CD8-positive, alpha-beta memory T cell (primary cell): Measurements from ENCODE around the gene TLE5. TPM values are rescaled to one million over a fixed set of nuclear protein-coding genes. Genes with fewer than 3 reads are reported as not detected.

ENCODE experiments used
- CTCF ChIA-PET: fragments of 350-600 bp; sonication (Branson Sonifier 250); formaldehyde crosslinking; loops from one replicate; lab custom pipeline; 2021; ENCODE audit warnings: antibody characterized with exemption; lab: Charles Lee
- POLR2A ChIA-PET: fragments of 350-600 bp; sonication (Branson Sonifier 250); formaldehyde crosslinking; loops from one replicate; lab custom pipeline; 2021; ENCODE audit warnings: antibody characterized with exemption; lab: Charles Lee
- DNase-seq, 5 donors: peaks; one replicate each; pipeline versions ENCODE4 v3.0.0 to v3.0.0-alpha.2; 2020 to 2022; ENCODE audit warnings: mixed read lengths in 1 of 5
- H3K27ac ChIP-seq: one replicate; pipeline ENCODE4 v1.7.0; 2013; ENCODE audit warnings: low read depth, mild to moderate bottlenecking, low read length, moderate library complexity
- H3K27me3 ChIP-seq: 2 replicates; pipeline ENCODE4 v1.7.0; 2013; ENCODE audit warnings: low read length, mild to moderate bottlenecking; ENCODE audit not compliant: insufficient read depth, poor library complexity, severe bottlenecking
- H3K36me3 ChIP-seq: 2 replicates; pipeline ENCODE4 v1.7.0; 2013; ENCODE audit warnings: mild to moderate bottlenecking, low read length, moderate library complexity; ENCODE audit not compliant: insufficient read depth
- H3K4me1 ChIP-seq: 2 replicates; pipeline ENCODE4 v1.7.0; 2013; ENCODE audit warnings: mild to moderate bottlenecking, low read length, moderate library complexity; ENCODE audit not compliant: insufficient read depth
- H3K4me3 ChIP-seq: 2 replicates; pipeline ENCODE4 v1.7.0; 2013; ENCODE audit warnings: mild to moderate bottlenecking, low read length
- H3K9me3 ChIP-seq: 2 replicates; pipeline ENCODE4 v1.7.0; 2013; ENCODE audit warnings: mild to moderate bottlenecking, low read length
- H3K27ac Mint-ChIP-seq, 8 donors: one replicate each; pipeline ENCODE4 v1.8.0; 2020 to 2021; ENCODE audit warnings: mixed read lengths in 8 of 8, mild to moderate bottlenecking in 6 of 8, inconsistent platforms in 3 of 8, moderate library complexity in 3 of 8
- H3K27me3 Mint-ChIP-seq, 2 donors: one replicate each; pipeline ENCODE4 v1.8.0; 2020 to 2021; ENCODE audit warnings: mixed read lengths in 2 of 2, mild to moderate bottlenecking in 1 of 2, moderate library complexity in 1 of 2
- H3K36me3 Mint-ChIP-seq, 3 donors: one replicate each; pipeline ENCODE4 v1.8.0; 2020 to 2021; ENCODE audit warnings: mixed read lengths in 3 of 3, inconsistent platforms in 1 of 3, mild to moderate bottlenecking in 1 of 3
- H3K4me1 Mint-ChIP-seq, 3 donors: one replicate each; pipeline ENCODE4 v1.8.0; 2020 to 2021; ENCODE audit warnings: mixed read lengths in 3 of 3, inconsistent platforms in 1 of 3, mild to moderate bottlenecking in 1 of 3
- H3K4me3 Mint-ChIP-seq, 7 donors: one replicate each; pipeline ENCODE4 v1.8.0; 2020 to 2021; ENCODE audit warnings: mixed read lengths in 7 of 7, mild to moderate bottlenecking in 6 of 7, moderate library complexity in 4 of 7, inconsistent platforms in 2 of 7
- H3K9me3 Mint-ChIP-seq, 5 donors: one replicate each; pipeline ENCODE4 v1.8.0; 2020 to 2022; ENCODE audit warnings: mixed read lengths in 5 of 5, mild to moderate bottlenecking in 3 of 5, moderate library complexity in 2 of 5, inconsistent platforms in 1 of 5
- polyA plus RNA-seq: library from polyadenylated mRNA; unstranded; fragments of 300-500 nt; fragmentation: Illumina TruSeq; gene quantifications from one replicate; pipeline ENCODE4 v1.2.3, GENCODE V29; 2021
- total RNA-seq, 2 experiments: library from RNA; stranded (reverse); gene quantifications; one replicate each; pipeline ENCODE4 v1.2.3, GENCODE V29; 2021

TLE5 gene
- total and polyA plus RNA-seq, 3 experiments from 2014 or later, result 335 to 753 (median 352) TPM

- no peak overlapping the region for H3K4me3 Mint-ChIP-seq
- H3K9me3 Mint-ChIP-seq, result no peaks in the 10 kb centered on the region
- H3K4me1 Mint-ChIP-seq, result no peaks in the 10 kb centered on the region
- no peak overlapping the region for H3K27ac Mint-ChIP-seq
- POLR2A ChIA-PET, result no interaction called here
- Histone ChIP-seq H3K9me3 (no peaks in the 10 kb centered on the region), H3K27ac (no peak overlapping the region), H3K4me1 (no peaks in the 10 kb centered on the region), H3K36me3 (no peaks in the 10 kb centered on the region), H3K4me3 (no peak overlapping the region), H3K27me3 (no peaks in the 10 kb centered on the region)
- H3K36me3 Mint-ChIP-seq, result peaks cover 0 to 24% (median 4%) of the 10 kb centered on the region in 3 donors
- DNase-seq, result no peak
- H3K27me3 Mint-ChIP-seq, result peaks cover 0 to 2% of the 10 kb centered on the region in 2 donors
- CTCF ChIA-PET, result no interaction called here
Observed at GRCh38 chr19:3010871-3011270, 51.4 kb downstream of the TLE5 start.

GRCh38 chr19:3008994-3009393 is 53.3 kb downstream of the TLE5 start:
- H3K4me1 Mint-ChIP-seq, result no peaks in the 10 kb centered on the region
- Histone ChIP-seq H3K36me3 (no peaks in the 10 kb centered on the region), H3K9me3 (no peaks in the 10 kb centered on the region), H3K27me3 (no peaks in the 10 kb centered on the region), H3K4me3 (no peak overlapping the region), H3K4me1 (no peaks in the 10 kb centered on the region), H3K27ac (no peak overlapping the region)
- H3K9me3 Mint-ChIP-seq, result no peaks in the 10 kb centered on the region
- DNase-seq, result no peak
- H3K4me3 Mint-ChIP-seq, result no peak overlapping the region
- peaks cover 0 to 21% (median 4%) of the 10 kb centered on the region in 3 donors for H3K36me3 Mint-ChIP-seq
- H3K27me3 Mint-ChIP-seq, result peaks cover 0 to 2% of the 10 kb centered on the region in 2 donors
- ChIA-PET CTCF (no interaction called here), POLR2A (no interaction called here)
- no peak overlapping the region for H3K27ac Mint-ChIP-seq

- Histone ChIP-seq H3K9me3 (no peaks in the 10 kb centered on the region), H3K4me1 (no peaks in the 10 kb centered on the region), H3K27ac (no peak overlapping the region), H3K4me3 (no peak overlapping the region), H3K27me3 (no peaks in the 10 kb centered on the region), H3K36me3 (no peaks in the 10 kb centered on the region)
- ChIA-PET CTCF (interaction anchor here (0.9 kb wide), 1 partner anchor 14 kb away, joined by 3 read pairs; no protein-coding TSS in a partner anchor), POLR2A (no interaction called here)
- no peak for DNase-seq
- no peaks in the 10 kb centered on the region for H3K4me1 Mint-ChIP-seq
- H3K9me3 Mint-ChIP-seq, result no peaks in the 10 kb centered on the region
- peaks cover 0 to 16% (median under 1%) of the 10 kb centered on the region in 3 donors for H3K36me3 Mint-ChIP-seq
- H3K27ac Mint-ChIP-seq, result no peak overlapping the region
- peaks cover 0 to 3% of the 10 kb centered on the region in 2 donors for H3K27me3 Mint-ChIP-seq
- no peak overlapping the region for H3K4me3 Mint-ChIP-seq
Observed at GRCh38 chr19:3007975-3008374, 54.3 kb downstream of the TLE5 start.

GRCh38 chr19:3006075-3006767 is 56.1 kb downstream of the TLE5 start:
- Histone ChIP-seq H3K27ac (no peak overlapping the region), H3K36me3 (no peaks in the 10 kb centered on the region), H3K27me3 (no peaks in the 10 kb centered on the region), H3K4me3 (no peak overlapping the region), H3K4me1 (no peaks in the 10 kb centered on the region), H3K9me3 (no peaks in the 10 kb centered on the region)
- H3K4me3 Mint-ChIP-seq, result no peak overlapping the region
- no peak for DNase-seq
- no peak overlapping the region for H3K27ac Mint-ChIP-seq
- H3K4me1 Mint-ChIP-seq, result no peaks in the 10 kb centered on the region
- peaks cover 0 to 3% of the 10 kb centered on the region in 2 donors for H3K27me3 Mint-ChIP-seq
- H3K36me3 Mint-ChIP-seq, result peaks cover 0 to 17% (median 3%) of the 10 kb centered on the region in 3 donors
- no peaks in the 10 kb centered on the region for H3K9me3 Mint-ChIP-seq
- ChIA-PET CTCF (interaction anchor here (1.0 kb wide), 1 partner anchor 9 kb away, joined by 3 read pairs; no protein-coding TSS in a partner anchor), POLR2A (no interaction called here)

GRCh38 chr19:3005345-3005744 is 57.0 kb downstream of the TLE5 start:
- Histone ChIP-seq H3K9me3 (no peaks in the 10 kb centered on the region), H3K36me3 (no peaks in the 10 kb centered on the region), H3K4me3 (no peak overlapping the region), H3K27ac (no peak overlapping the region), H3K27me3 (no peaks in the 10 kb centered on the region), H3K4me1 (no peaks in the 10 kb centered on the region)
- no peak for DNase-seq
- no peaks in the 10 kb centered on the region for H3K9me3 Mint-ChIP-seq
- H3K27ac Mint-ChIP-seq, result no peak overlapping the region
- POLR2A ChIA-PET, result no interaction called here
- H3K4me1 Mint-ChIP-seq, result no peaks in the 10 kb centered on the region
- H3K4me3 Mint-ChIP-seq, result no peak overlapping the region
- H3K36me3 Mint-ChIP-seq, result peaks cover 0 to 11% (median 3%) of the 10 kb centered on the region in 3 donors
- peaks cover 0 to 1% of the 10 kb centered on the region in 2 donors for H3K27me3 Mint-ChIP-seq
- CTCF ChIA-PET, result interaction anchor here (0.6 to 1.2 kb wide), 2 partner anchors 41 to 99 kb away, joined by 3 to 4 read pairs; no protein-coding TSS in a partner anchor

- POLR2A ChIA-PET, result interaction anchor here (0.6 kb wide), 2 partner anchors 28 to 56 kb away, joined by 3 to 5 read pairs; no protein-coding TSS in a partner anchor
- Histone ChIP-seq H3K9me3 (no peaks in the 10 kb centered on the region), H3K27ac (no peak overlapping the region), H3K4me1 (no peaks in the 10 kb centered on the region), H3K36me3 (no peaks in the 10 kb centered on the region), H3K4me3 (no peak overlapping the region), H3K27me3 (no peaks in the 10 kb centered on the region)
- Mint-ChIP-seq H3K9me3 (no peaks in the 10 kb centered on the region), H3K36me3 (peaks cover 0 to 8% (median 3%) of the 10 kb centered on the region in 3 donors), H3K27ac (peak overlapping the region in 1 of 8 donors; percentile 65), H3K27me3 (peaks cover 0 to 1% of the 10 kb centered on the region in 2 donors), H3K4me3 (no peak overlapping the region), H3K4me1 (no peaks in the 10 kb centered on the region)
- CTCF ChIA-PET, result interaction anchor here (0.6 to 1.2 kb wide), 2 partner anchors 41 to 100 kb away, joined by 3 to 4 read pairs; no protein-coding TSS in a partner anchor
- no peak for DNase-seq
Observed at GRCh38 chr19:3004522-3004921, 57.8 kb downstream of the TLE5 start.

- no peaks in the 10 kb centered on the region for H3K9me3 Mint-ChIP-seq
- Histone ChIP-seq H3K4me1 (no peaks in the 10 kb centered on the region), H3K27ac (no peak overlapping the region), H3K9me3 (no peaks in the 10 kb centered on the region), H3K27me3 (no peaks in the 10 kb centered on the region), H3K36me3 (no peaks in the 10 kb centered on the region), H3K4me3 (no peak overlapping the region)
- H3K4me3 Mint-ChIP-seq, result no peak overlapping the region
- DNase-seq, result no peak
- H3K4me1 Mint-ChIP-seq, result no peaks in the 10 kb centered on the region
- H3K27ac Mint-ChIP-seq, result peak overlapping the region in 1 of 8 donors; percentile 29
- H3K36me3 Mint-ChIP-seq, result peaks cover 0 to 11% (median 3%) of the 10 kb centered on the region in 3 donors
- ChIA-PET CTCF (interaction anchor here (0.8 kb wide), 1 partner anchor 53 kb away, joined by 3 read pairs; no protein-coding TSS in a partner anchor), POLR2A (no interaction called here)
- H3K27me3 Mint-ChIP-seq, result peaks cover 0 to 1% of the 10 kb centered on the region in 2 donors
Observed at GRCh38 chr19:3003046-3003445, 59.2 kb downstream of the TLE5 start.
